ENCODE measurements around the gene MSANTD1.

GRCh38 chr4:3250438-3250955 lies 1.5 kb downstream of the MSANTD1 start:
- no peak for TF ChIP-seq CTCF (conservative IDR thresholded peaks at IDR 0.05)
- no peak for TF ChIP-seq ZFX (IDR thresholded peaks at IDR 0.05)

All from C4-2B (cell line).